Epidermal melanocyte (primary cell): ENCODE results near the gene MIPOL1.

ENCODE experiments used
- DNase-seq: peaks from one replicate; pipeline ENCODE4 v3.0.0; 2011; ENCODE audit warnings: low spot score; ENCODE audit not compliant: insufficient read length

The MIPOL1 gene

GRCh38 chr14:37584211-37585100 lies 386.7 kb downstream of the MIPOL1 start:
- DNase-seq: no peak

- no peak for DNase-seq
Measured at GRCh38 chr14:37585101-37585511, 387.4 kb downstream of the MIPOL1 start.

- DNase-seq: no peak
Measured at GRCh38 chr14:37585971-37586796, 388.4 kb downstream of the MIPOL1 start.

GRCh38 chr14:37586797-37587130 lies 389.0 kb downstream of the MIPOL1 start:
- DNase-seq: no peak

GRCh38 chr14:37587131-37587803 lies 389.5 kb downstream of the MIPOL1 start:
- no peak for DNase-seq

- DNase-seq: no peak
Measured at GRCh38 chr14:37587881-37588666, 390.3 kb downstream of the MIPOL1 start.

- no peak for DNase-seq
Measured at GRCh38 chr14:37588667-37588955, 390.9 kb downstream of the MIPOL1 start.

GRCh38 chr14:37588956-37589714 lies 391.4 kb downstream of the MIPOL1 start:
- DNase-seq: no peak

GRCh38 chr14:37589715-37590427 lies 392.1 kb downstream of the MIPOL1 start:
- no peak for DNase-seq

- no peak for DNase-seq
Measured at GRCh38 chr14:37590428-37591139, 392.8 kb downstream of the MIPOL1 start.

GRCh38 chr14:37591311-37591940 lies 393.7 kb downstream of the MIPOL1 start:
- DNase-seq: no peak

GRCh38 chr14:37591941-37592481 lies 394.3 kb downstream of the MIPOL1 start:
- no peak for DNase-seq

- no peak for DNase-seq
Measured at GRCh38 chr14:37592482-37593408, 395.0 kb downstream of the MIPOL1 start.

- DNase-seq: no peak
Measured at GRCh38 chr14:37593511-37594237, 395.9 kb downstream of the MIPOL1 start.

GRCh38 chr14:37594238-37594970 lies 396.7 kb downstream of the MIPOL1 start:
- peak; percentile 77 for DNase-seq
